ENCODE results near the gene TRIM69. TPM values are rescaled to one million over a fixed set of nuclear protein-coding genes. Genes with fewer than 3 reads are reported as not detected.
A peak's percentile ranks its signal among the peaks of the same experiment; 100 is the strongest.
"Not testable (repeated sequence)": the region's sequence is repeated elsewhere in the genome, so short reads cannot be mapped to it uniquely, and the experiment has no call there.

Gene TRIM69
- total RNA-seq, 1 donor from 2014 or later: 19.6 TPM

- no peak for DNase-seq (ENCODE audit: low spot score in 2 of 2, unreplicated experiment in 2 of 2)
- Mint-ChIP-seq H3K9me3 (peaks cover 7% of the 10 kb centered on the region), H3K36me3 (no peaks in the 10 kb centered on the region), H3K4me1 (no peaks in the 10 kb centered on the region), H3K4me3 (no peak overlapping the region), H3K27ac (no peak overlapping the region), H3K27me3 (ENCODE audit: low read depth) (peaks cover 26% of the 10 kb centered on the region)
- TF ChIP-seq CTCF (IDR thresholded peaks at IDR 0.05; ENCODE audit: unreplicated experiment): no peak
These were observed 26.9 kb downstream of the TRIM69 start for GRCh38 chr15:44763187-44763586.

GRCh38 chr15:44763848-44764247 lies 27.5 kb downstream of the TRIM69 start:
- Mint-ChIP-seq H3K36me3 (no peaks in the 10 kb centered on the region), H3K4me1 (no peaks in the 10 kb centered on the region), H3K27me3 (ENCODE audit: low read depth) (peaks cover 21% of the 10 kb centered on the region), H3K4me3 (no peak overlapping the region), H3K27ac (no peak overlapping the region), H3K9me3 (peaks cover 7% of the 10 kb centered on the region)
- DNase-seq (ENCODE audit: low spot score in 2 of 2, unreplicated experiment in 2 of 2): no peak
- TF ChIP-seq CTCF (IDR thresholded peaks at IDR 0.05; ENCODE audit: unreplicated experiment): no peak

- no peak overlapping the region for H3K4me3 Mint-ChIP-seq
- H3K27me3 Mint-ChIP-seq (ENCODE audit: low read depth): peaks cover 11% of the 10 kb centered on the region
- no peaks in the 10 kb centered on the region for H3K4me1 Mint-ChIP-seq
- H3K36me3 Mint-ChIP-seq: no peaks in the 10 kb centered on the region
- H3K9me3 Mint-ChIP-seq: peaks cover 10% of the 10 kb centered on the region
- no peak for DNase-seq (ENCODE audit: low spot score in 2 of 2, unreplicated experiment in 2 of 2)
- TF ChIP-seq CTCF (IDR thresholded peaks at IDR 0.05; ENCODE audit: unreplicated experiment): no peak
- H3K27ac Mint-ChIP-seq: no peak overlapping the region
These were observed 28.7 kb downstream of the TRIM69 start for GRCh38 chr15:44765036-44765435.

GRCh38 chr15:44769521-44769920 lies 33.2 kb downstream of the TRIM69 start:
- H3K27ac Mint-ChIP-seq: no peak overlapping the region
- peaks cover 9% of the 10 kb centered on the region for H3K27me3 Mint-ChIP-seq (ENCODE audit: low read depth)
- H3K9me3 Mint-ChIP-seq: peaks cover 41% of the 10 kb centered on the region
- H3K4me1 Mint-ChIP-seq: no peaks in the 10 kb centered on the region
- H3K36me3 Mint-ChIP-seq: peaks cover 5% of the 10 kb centered on the region
- no peak overlapping the region for H3K4me3 Mint-ChIP-seq
- DNase-seq (ENCODE audit: low spot score in 2 of 2, unreplicated experiment in 2 of 2): no peak
- no peak for TF ChIP-seq CTCF (IDR thresholded peaks at IDR 0.05; ENCODE audit: unreplicated experiment)

- not testable (repeated sequence) for DNase-seq (ENCODE audit: low spot score in 2 of 2, unreplicated experiment in 2 of 2); H3K36me3 Mint-ChIP-seq; H3K27me3 Mint-ChIP-seq (ENCODE audit: low read depth); H3K4me3 Mint-ChIP-seq; H3K4me1 Mint-ChIP-seq; H3K27ac Mint-ChIP-seq
- peaks cover 41% of the 10 kb centered on the region for H3K9me3 Mint-ChIP-seq
These were observed 34.4 kb downstream of the TRIM69 start for GRCh38 chr15:44770715-44771114.

- Mint-ChIP-seq H3K36me3 (peaks cover 5% of the 10 kb centered on the region), H3K9me3 (peaks cover 29% of the 10 kb centered on the region), H3K27ac (peak overlapping the region; percentile 43), H3K4me3 (no peak overlapping the region), H3K27me3 (ENCODE audit: low read depth) (peaks cover 5% of the 10 kb centered on the region), H3K4me1 (peaks cover 2% of the 10 kb centered on the region)
- DNase-seq (ENCODE audit: low spot score in 2 of 2, unreplicated experiment in 2 of 2): no peak
- no peak for TF ChIP-seq CTCF (IDR thresholded peaks at IDR 0.05; ENCODE audit: unreplicated experiment)
These were observed 39.6 kb downstream of the TRIM69 start for GRCh38 chr15:44775953-44776352.

Measured in mesothelial cell of epicardium (in vitro differentiated cells).